ENCODE results near the gene TBCA. TPM values are rescaled to one million over a fixed set of nuclear protein-coding genes. Genes with fewer than 3 reads are reported as not detected.
A peak's percentile ranks its signal among the peaks of the same experiment; 100 is the strongest.

The TBCA gene
- total and polyA plus RNA-seq, 2 of the 13 experiments (the other 11 are each of a cell fraction or from before 2014, with no cell fraction given): 93.8 to 309 TPM

DNA sequence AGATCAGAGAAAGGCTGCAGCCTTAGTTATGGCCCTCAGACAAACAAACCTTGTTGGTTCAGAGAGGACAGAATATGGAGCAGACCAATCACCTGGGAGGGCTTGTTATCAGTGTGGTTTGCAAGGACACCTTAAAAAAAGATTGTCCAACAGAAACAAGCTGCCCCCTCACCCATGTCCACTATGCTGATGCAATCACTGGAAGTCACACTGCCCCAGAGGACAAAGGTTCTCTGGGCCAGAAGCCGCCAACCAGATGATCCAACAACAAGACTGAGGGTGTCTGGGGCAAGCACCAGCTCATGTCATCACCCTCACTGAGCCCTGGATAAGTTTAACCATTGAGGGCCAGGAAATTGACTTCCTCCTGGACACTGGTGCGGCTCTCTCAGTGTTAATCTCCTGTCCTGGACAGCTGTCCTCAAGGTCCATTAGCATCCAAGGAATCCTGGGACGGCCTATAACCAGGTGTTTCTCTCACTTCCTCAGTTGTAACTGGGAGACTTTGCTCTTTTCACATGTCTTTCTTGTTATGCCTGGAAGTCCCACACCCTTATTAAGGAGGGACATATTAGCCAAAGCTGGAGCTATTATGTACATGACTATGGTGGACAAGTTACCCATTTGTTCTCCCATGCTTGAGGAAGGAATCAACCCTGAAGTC, 36.9 kb upstream of the TBCA start (continued):
- TF ChIP-seq NCOR1 (IDR thresholded peaks at IDR 0.05; ENCODE audit: borderline replicate concordance, low read length): peak; percentile 78
- peak; percentile 72 for TF ChIP-seq ZBTB7B (CRISPR knock-in tag; IDR thresholded peaks at IDR 0.05)
- TF ChIP-seq SMARCE1 (IDR thresholded peaks at IDR 0.05; ENCODE audit: borderline replicate concordance): no peak
- TF ChIP-seq, protein P1, sequence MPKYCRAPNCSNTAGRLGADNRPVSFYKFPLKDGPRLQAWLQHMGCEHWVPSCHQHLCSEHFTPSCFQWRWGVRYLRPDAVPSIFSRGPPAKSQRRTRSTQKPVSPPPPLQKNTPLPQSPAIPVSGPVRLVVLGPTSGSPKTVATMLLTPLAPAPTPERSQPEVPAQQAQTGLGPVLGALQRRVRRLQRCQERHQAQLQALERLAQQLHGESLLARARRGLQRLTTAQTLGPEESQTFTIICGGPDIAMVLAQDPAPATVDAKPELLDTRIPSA (CRISPR knock-in tag; IDR thresholded peaks at IDR 0.05; ENCODE audit: borderline replicate concordance): peak; percentile 53; the same call in 1 of the 2 replicates
- TF ChIP-seq ZNF441 (CRISPR knock-in tag; IDR thresholded peaks at IDR 0.05; ENCODE audit: borderline replicate concordance): no peak
- 0 out of 2 replicates have a peak, but pooled peaks have one; percentile 52 for TF ChIP-seq JUND (CRISPR knock-in tag; IDR thresholded peaks at IDR 0.05)
- TF ChIP-seq ATM (IDR thresholded peaks at IDR 0.05; ENCODE audit: borderline replicate concordance): no peak
- 0 out of 2 replicates have a peak, but pooled peaks have one; percentile 23 for TF ChIP-seq HMG20B (CRISPR knock-in tag; conservative IDR thresholded peaks at IDR 0.05)
- TF ChIP-seq, protein P2, sequence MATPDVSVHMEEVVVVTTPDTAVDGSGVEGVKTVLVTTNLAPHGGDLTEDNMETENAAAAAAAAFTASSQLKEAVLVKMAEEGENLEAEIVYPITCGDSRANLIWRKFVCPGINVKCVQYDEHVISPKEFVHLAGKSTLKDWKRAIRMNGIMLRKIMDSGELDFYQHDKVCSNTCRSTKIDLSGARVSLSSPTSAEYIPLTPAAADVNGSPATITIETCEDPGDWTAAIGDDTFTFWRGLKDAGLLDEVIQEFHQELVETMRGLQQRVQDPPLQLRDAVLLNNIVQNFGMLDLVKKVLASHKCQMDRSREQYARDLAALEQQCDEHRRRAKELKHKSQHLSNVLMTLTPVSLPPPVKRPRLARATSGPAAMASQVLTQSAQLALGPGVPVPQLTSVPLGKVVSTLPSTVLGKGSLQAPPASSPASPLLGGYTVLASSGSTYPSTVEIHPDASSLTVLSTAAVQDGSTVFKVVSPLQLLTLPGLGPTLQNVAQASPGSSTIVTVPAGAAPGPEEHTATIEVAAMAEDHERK (CRISPR knock-in tag; IDR thresholded peaks at IDR 0.05; ENCODE audit: low read depth): no peak
- no peak for TF ChIP-seq ZNF263 (CRISPR knock-in tag; IDR thresholded peaks at IDR 0.05)
- TF ChIP-seq, protein P3, sequence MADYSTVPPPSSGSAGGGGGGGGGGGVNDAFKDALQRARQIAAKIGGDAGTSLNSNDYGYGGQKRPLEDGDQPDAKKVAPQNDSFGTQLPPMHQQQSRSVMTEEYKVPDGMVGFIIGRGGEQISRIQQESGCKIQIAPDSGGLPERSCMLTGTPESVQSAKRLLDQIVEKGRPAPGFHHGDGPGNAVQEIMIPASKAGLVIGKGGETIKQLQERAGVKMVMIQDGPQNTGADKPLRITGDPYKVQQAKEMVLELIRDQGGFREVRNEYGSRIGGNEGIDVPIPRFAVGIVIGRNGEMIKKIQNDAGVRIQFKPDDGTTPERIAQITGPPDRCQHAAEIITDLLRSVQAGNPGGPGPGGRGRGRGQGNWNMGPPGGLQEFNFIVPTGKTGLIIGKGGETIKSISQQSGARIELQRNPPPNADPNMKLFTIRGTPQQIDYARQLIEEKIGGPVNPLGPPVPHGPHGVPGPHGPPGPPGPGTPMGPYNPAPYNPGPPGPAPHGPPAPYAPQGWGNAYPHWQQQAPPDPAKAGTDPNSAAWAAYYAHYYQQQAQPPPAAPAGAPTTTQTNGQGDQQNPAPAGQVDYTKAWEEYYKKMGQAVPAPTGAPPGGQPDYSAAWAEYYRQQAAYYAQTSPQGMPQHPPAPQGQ (CRISPR knock-in tag; IDR thresholded peaks at IDR 0.05; ENCODE audit: borderline replicate concordance): no peak
- peak; percentile 92 for TF ChIP-seq RXRB (CRISPR knock-in tag; IDR thresholded peaks at IDR 0.05; ENCODE audit: borderline replicate concordance)
- no peak for TF ChIP-seq TOPORS (CRISPR knock-in tag; IDR thresholded peaks at IDR 0.05)
- TF ChIP-seq, protein P4, sequence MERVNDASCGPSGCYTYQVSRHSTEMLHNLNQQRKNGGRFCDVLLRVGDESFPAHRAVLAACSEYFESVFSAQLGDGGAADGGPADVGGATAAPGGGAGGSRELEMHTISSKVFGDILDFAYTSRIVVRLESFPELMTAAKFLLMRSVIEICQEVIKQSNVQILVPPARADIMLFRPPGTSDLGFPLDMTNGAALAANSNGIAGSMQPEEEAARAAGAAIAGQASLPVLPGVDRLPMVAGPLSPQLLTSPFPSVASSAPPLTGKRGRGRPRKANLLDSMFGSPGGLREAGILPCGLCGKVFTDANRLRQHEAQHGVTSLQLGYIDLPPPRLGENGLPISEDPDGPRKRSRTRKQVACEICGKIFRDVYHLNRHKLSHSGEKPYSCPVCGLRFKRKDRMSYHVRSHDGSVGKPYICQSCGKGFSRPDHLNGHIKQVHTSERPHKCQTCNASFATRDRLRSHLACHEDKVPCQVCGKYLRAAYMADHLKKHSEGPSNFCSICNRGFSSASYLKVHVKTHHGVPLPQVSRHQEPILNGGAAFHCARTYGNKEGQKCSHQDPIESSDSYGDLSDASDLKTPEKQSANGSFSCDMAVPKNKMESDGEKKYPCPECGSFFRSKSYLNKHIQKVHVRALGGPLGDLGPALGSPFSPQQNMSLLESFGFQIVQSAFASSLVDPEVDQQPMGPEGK (CRISPR knock-in tag; IDR thresholded peaks at IDR 0.05): peak; percentile 85
- peak; percentile 62 for TF ChIP-seq DMAP1 (CRISPR knock-in tag; IDR thresholded peaks at IDR 0.05)
- no peak for TF ChIP-seq FOXP1 (IDR thresholded peaks at IDR 0.05)
- peak; percentile 65 for TF ChIP-seq FOXP1 (CRISPR knock-in tag; IDR thresholded peaks at IDR 0.05)
- peak in 1 of 2 experiments; percentile 48; a peak in 1 of 4 replicates for TF ChIP-seq NR2F1 (CRISPR knock-in tag; IDR thresholded peaks at IDR 0.05)

Measured in HepG2 (cell line).